Cardiac muscle cell (in vitro differentiated cells and primary cell): ENCODE data around the gene DUSP14. TPM values are rescaled to one million over a fixed set of nuclear protein-coding genes. Genes with fewer than 3 reads are reported as not detected.

Source experiments
- DNase-seq, 2 donors: peaks; one replicate each; pipeline versions ENCODE4 v3.0.0 to v3.0.0-alpha.2; 2010 to 2017; ENCODE audit warnings: low read depth in 1 of 2, low spot score in 1 of 2
- H3K27ac ChIP-seq: fragments of 200-600 bp; sonication (generic); 2 replicates; pipeline ENCODE4 v1.5.1; 2016
- H3K27me3 ChIP-seq: fragments of 200-600 bp; sonication (generic); 2 replicates; pipeline ENCODE4 v1.6.0; 2016; ENCODE audit warnings: control low read depth
- H3K36me3 ChIP-seq: fragments of 200-600 bp; sonication (generic); 2 replicates; pipeline ENCODE4 v1.5.1; 2016; ENCODE audit warnings: control low read depth
- H3K4me1 ChIP-seq: fragments of 200-600 bp; sonication (generic); 2 replicates; pipeline ENCODE4 v1.8.1; 2017; ENCODE audit warnings: low read depth, mild to moderate bottlenecking, mixed run types
- H3K4me3 ChIP-seq: fragments of 200-600 bp; sonication (generic); 2 replicates; pipeline ENCODE4 v1.5.1; 2016; ENCODE audit warnings: mild to moderate bottlenecking
- H3K9me3 ChIP-seq: fragments of 200-600 bp; sonication (generic); 2 replicates; pipeline ENCODE4 v1.5.1; 2017; ENCODE audit warnings: low read depth, mild to moderate bottlenecking, control low read depth
- CTCF ChIP-seq: IDR thresholded peaks from 2 replicates; pipeline ENCODE4 v1.5.1; 2012; ENCODE audit warnings: low read depth, mild to moderate bottlenecking, low read length
- polyA plus RNA-seq: library from polyadenylated mRNA; unstranded; fragments of >200 nt; fragmentation: Nextera tagmentation; extraction: Ambion mirVana; gene quantifications from 2 replicates; pipeline ENCODE4 v1.2.1, GENCODE V29; 2016
- total RNA-seq: library from RNA; depleted of rRNA; stranded (reverse); fragments of >200 nt; gene quantifications from 2 replicates; pipeline ENCODE4 v1.2.3, GENCODE V29; 2016

The DUSP14 gene
- total and polyA plus RNA-seq, 2 experiments from 2014 or later = 23.0 to 29.7 TPM

GRCh38 chr17:37562016-37562745, 72.5 kb downstream of the DUSP14 start:
- no peak overlapping the region for H3K27ac ChIP-seq
- no peaks in the 10 kb centered on the region for H3K27me3 ChIP-seq
- no peaks in the 10 kb centered on the region for H3K4me1 ChIP-seq
- no peak for TF ChIP-seq CTCF
- no peak for DNase-seq
- peaks cover 39% of the 10 kb centered on the region for H3K36me3 ChIP-seq
- no peak overlapping the region for H3K4me3 ChIP-seq
- no peaks in the 10 kb centered on the region for H3K9me3 ChIP-seq

Other genes starting within 250 kb of the DUSP14 start
- not detected in 2 replicates for gene C17orf78, start 113.9 kb upstream of the DUSP14 start, total RNA-seq
- gene C17orf78, start 113.9 kb upstream of the DUSP14 start, polyA plus RNA-seq = not detected in 2 replicates
- gene ACACA, start 83.1 kb upstream of the DUSP14 start, total RNA-seq = 47.6 and 57.2 TPM in 2 replicates
- 39.7 and 42.5 TPM in 2 replicates for gene ACACA, start 83.1 kb upstream of the DUSP14 start, polyA plus RNA-seq
- gene TADA2A, start 83.0 kb upstream of the DUSP14 start, total RNA-seq = 20.6 and 24.0 TPM in 2 replicates
- 16.1 and 16.7 TPM in 2 replicates for gene TADA2A, start 83.0 kb upstream of the DUSP14 start, polyA plus RNA-seq
- gene SYNRG, start 119.5 kb downstream of the DUSP14 start, total RNA-seq = 9.5 and 13.7 TPM in 2 replicates
- gene SYNRG, start 119.5 kb downstream of the DUSP14 start, polyA plus RNA-seq = 26.1 and 31.9 TPM in 2 replicates
- 12.2 and 12.4 TPM in 2 replicates for gene DDX52, start 153.6 kb downstream of the DUSP14 start, total RNA-seq
- gene DDX52, start 153.6 kb downstream of the DUSP14 start, polyA plus RNA-seq = 22.4 and 35.1 TPM in 2 replicates